ENCODE measurements around the gene PROM2. TPM values are rescaled to one million over a fixed set of nuclear protein-coding genes. Genes with fewer than 3 reads are reported as not detected.

Gene PROM2
- total RNA-seq, 2 experiments from 2014 or later, result 0.60 to 0.73 TPM

DNA sequence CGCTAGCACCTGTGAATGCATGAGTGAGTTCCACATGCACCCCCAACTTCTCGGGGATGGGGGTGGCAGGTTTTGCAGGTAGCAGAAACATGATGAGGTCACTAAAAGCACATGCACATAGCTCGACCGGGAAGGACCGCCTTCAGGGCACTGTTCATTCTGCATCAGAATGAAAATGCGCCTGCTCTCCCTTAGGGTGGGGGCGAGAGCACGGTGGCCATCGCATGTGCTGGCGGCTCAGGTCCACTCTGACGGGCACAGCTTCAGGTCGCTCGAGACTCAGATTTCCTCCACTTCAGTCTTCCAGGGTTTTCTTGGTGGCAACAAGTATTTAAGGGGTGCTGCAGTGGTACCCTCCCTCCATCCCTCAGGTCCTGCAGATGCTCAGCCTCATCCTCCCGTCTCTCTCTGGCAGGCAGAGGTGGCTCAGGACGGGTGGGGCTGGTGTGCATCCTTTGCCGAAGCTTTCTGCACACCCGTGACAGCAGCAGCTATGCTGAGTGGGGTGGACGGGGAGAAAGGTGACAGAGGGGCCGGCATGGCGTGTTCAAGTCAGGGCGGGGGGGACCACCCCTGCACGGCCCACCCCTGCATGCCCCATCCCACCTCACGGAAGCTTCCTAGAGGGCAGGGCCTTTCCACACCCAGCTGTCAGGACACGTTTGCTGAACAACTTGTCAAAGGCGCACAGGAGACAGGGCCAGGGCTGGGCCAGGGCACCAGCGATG, 37.7 kb downstream of the PROM2 start:
- TF ChIP-seq, protein P1, sequence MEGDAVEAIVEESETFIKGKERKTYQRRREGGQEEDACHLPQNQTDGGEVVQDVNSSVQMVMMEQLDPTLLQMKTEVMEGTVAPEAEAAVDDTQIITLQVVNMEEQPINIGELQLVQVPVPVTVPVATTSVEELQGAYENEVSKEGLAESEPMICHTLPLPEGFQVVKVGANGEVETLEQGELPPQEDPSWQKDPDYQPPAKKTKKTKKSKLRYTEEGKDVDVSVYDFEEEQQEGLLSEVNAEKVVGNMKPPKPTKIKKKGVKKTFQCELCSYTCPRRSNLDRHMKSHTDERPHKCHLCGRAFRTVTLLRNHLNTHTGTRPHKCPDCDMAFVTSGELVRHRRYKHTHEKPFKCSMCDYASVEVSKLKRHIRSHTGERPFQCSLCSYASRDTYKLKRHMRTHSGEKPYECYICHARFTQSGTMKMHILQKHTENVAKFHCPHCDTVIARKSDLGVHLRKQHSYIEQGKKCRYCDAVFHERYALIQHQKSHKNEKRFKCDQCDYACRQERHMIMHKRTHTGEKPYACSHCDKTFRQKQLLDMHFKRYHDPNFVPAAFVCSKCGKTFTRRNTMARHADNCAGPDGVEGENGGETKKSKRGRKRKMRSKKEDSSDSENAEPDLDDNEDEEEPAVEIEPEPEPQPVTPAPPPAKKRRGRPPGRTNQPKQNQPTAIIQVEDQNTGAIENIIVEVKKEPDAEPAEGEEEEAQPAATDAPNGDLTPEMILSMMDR (IDR thresholded peaks at IDR 0.05), result no peak
- no peaks in the 10 kb centered on the region for H3K36me3 ChIP-seq (ENCODE audit: insufficient read depth, low read length)
- CTCF ChIA-PET, result no interaction called here
- H3K9me3 ChIP-seq (ENCODE audit: control insufficient read depth in 1 of 2, insufficient read depth in 1 of 2, low read length in 2 of 2), result peaks cover 0 to 8% of the 10 kb centered on the region in 2 experiments
- no peak for ATAC-seq (ENCODE audit: poor library complexity)
- peaks cover 4% of the 10 kb centered on the region for H3K27me3 Mint-ChIP-seq
- H3K27ac ChIP-seq (ENCODE audit: low read depth in 1 of 2, low read length in 2 of 2), result no peak overlapping the region
- H3K4me3 Mint-ChIP-seq, result no peak overlapping the region
- H3K4me1 Mint-ChIP-seq (ENCODE audit: low read depth), result no peaks in the 10 kb centered on the region
- no peaks in the 10 kb centered on the region for H3K9me3 Mint-ChIP-seq
- intact Hi-C loops (cut with DNase I, micrococcal nuclease), result no loop called here
- H3K27me3 ChIP-seq (ENCODE audit: control insufficient read depth in 1 of 2, insufficient read depth in 2 of 2, low read length in 2 of 2), result no peaks in the 10 kb centered on the region
- no peak overlapping the region for H3K27ac Mint-ChIP-seq
- POLR2A ChIA-PET, result no interaction called here
- H3K4me1 ChIP-seq (ENCODE audit: insufficient read depth, low read length), result no peaks in the 10 kb centered on the region
- no peak for DNase-seq
- no peak overlapping the region for H3K4me3 ChIP-seq (ENCODE audit: low read length)
- H3K36me3 Mint-ChIP-seq (ENCODE audit: low read depth), result no peaks in the 10 kb centered on the region

DNA sequence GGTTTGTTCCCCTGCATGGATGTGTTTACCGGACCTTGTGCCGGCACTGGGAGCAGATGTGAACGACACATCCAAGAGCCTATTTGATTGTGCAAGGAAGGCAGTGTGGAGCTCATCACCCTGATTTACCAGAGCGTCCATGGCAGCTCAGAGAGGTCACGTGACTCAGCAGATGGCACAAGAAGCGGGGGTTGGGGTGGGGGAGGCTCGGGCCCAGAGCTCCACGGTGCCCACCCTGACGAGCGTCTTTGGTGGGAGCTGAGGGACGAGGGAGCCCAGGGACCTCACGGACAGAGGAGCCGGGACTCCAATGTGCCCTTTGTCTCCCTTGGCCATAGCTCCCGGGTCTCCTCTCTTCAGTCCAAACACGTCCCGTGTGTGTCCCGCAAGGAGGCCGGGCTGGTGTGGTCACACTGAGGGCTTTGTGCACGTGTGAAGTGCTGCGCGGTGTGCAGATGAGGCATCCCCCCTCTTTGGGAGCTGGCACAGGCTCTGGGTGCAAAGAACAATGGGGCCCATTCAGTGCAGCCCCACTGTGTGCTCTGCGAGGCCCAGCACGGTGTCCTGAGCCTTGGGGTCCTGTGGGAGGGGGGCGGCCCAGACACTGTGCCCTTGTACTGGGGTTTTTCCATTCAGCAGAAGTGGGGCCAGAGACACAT, 38.4 kb downstream of the PROM2 start:
- peaks cover 0 to 8% of the 10 kb centered on the region in 2 experiments for H3K9me3 ChIP-seq (ENCODE audit: control insufficient read depth in 1 of 2, insufficient read depth in 1 of 2, low read length in 2 of 2)
- no peak overlapping the region for H3K27ac ChIP-seq (ENCODE audit: low read depth in 1 of 2, low read length in 2 of 2)
- H3K4me3 ChIP-seq (ENCODE audit: low read length), result no peak overlapping the region
- H3K36me3 ChIP-seq (ENCODE audit: insufficient read depth, low read length), result no peaks in the 10 kb centered on the region
- no peaks in the 10 kb centered on the region for H3K4me1 ChIP-seq (ENCODE audit: insufficient read depth, low read length)
- Mint-ChIP-seq H3K4me1 (ENCODE audit: low read depth) (no peaks in the 10 kb centered on the region), H3K36me3 (ENCODE audit: low read depth) (no peaks in the 10 kb centered on the region), H3K9me3 (no peaks in the 10 kb centered on the region), H3K4me3 (no peak overlapping the region), H3K27ac (no peak overlapping the region), H3K27me3 (peaks cover 4% of the 10 kb centered on the region)
- CTCF ChIA-PET, result no interaction called here
- no peak for DNase-seq
- intact Hi-C loops (cut with DNase I, micrococcal nuclease), result no loop called here
- ATAC-seq (ENCODE audit: poor library complexity), result no peak
- H3K27me3 ChIP-seq (ENCODE audit: control insufficient read depth in 1 of 2, insufficient read depth in 2 of 2, low read length in 2 of 2), result no peaks in the 10 kb centered on the region
- POLR2A ChIA-PET, result no interaction called here
- TF ChIP-seq, protein P1 (IDR thresholded peaks at IDR 0.05), result no peak

DNA sequence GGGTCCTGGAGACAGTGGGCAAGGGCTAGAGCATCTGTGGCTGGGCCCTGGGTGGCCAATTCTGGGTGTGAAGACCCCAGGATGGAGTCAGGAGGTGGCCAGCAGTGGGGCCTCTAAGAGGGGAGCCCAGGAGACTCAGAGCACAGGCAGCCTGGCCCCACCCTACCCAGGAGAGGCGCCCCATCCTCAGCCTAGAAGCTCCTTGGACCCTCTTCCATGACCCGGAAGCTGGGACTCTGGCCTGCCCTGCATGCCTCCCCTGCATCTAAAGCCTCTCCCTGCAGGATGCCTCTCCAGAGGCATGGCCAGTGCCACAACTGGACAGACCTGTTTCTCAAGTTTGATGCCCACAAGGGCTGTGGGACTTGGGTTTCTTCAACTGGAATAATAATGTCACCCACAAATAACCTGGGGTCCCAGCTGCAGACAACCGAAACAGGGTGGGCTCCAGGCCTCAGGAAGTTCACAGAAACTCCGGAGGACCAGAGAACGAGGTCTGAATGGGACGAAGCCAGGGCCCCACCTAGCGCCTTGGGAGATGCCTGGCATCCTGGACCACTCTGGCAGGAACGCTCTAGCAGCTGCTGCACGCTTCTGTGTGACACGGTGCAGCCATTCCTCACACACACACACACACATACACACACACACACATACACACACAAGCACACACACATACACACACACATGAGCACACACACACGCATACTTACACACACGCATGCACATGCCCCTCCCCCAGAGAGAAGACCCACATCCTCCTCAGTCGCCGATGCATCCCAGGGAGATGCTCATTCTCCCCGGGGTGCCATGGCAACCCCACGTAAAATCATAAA, 39.3 kb downstream of the PROM2 start:
- Mint-ChIP-seq H3K36me3 (ENCODE audit: low read depth) (no peaks in the 10 kb centered on the region), H3K4me3 (no peak overlapping the region), H3K4me1 (ENCODE audit: low read depth) (no peaks in the 10 kb centered on the region), H3K27me3 (peaks cover 4% of the 10 kb centered on the region), H3K9me3 (no peaks in the 10 kb centered on the region), H3K27ac (no peak overlapping the region)
- ATAC-seq (ENCODE audit: poor library complexity) (no peak), DNase-seq (no peak)
- Histone ChIP-seq H3K4me1 (ENCODE audit: insufficient read depth, low read length) (no peaks in the 10 kb centered on the region), H3K27ac (ENCODE audit: low read depth in 1 of 2, low read length in 2 of 2) (no peak overlapping the region), H3K36me3 (ENCODE audit: insufficient read depth, low read length) (no peaks in the 10 kb centered on the region), H3K27me3 (ENCODE audit: control insufficient read depth in 1 of 2, insufficient read depth in 2 of 2, low read length in 2 of 2) (no peaks in the 10 kb centered on the region), H3K4me3 (ENCODE audit: low read length) (no peak overlapping the region), H3K9me3 (ENCODE audit: control insufficient read depth in 1 of 2, insufficient read depth in 1 of 2, low read length in 2 of 2) (peaks cover 0 to 8% of the 10 kb centered on the region in 2 experiments)
- TF ChIP-seq, protein P1 (IDR thresholded peaks at IDR 0.05), result no peak
- POLR2A ChIA-PET, result no interaction called here
- intact Hi-C loops (cut with DNase I, micrococcal nuclease), result no loop called here
- CTCF ChIA-PET, result no interaction called here
